Activated CD8-positive, alpha-beta memory T cell treated with anti-CD3 and anti-CD28 coated beads, Interleukin-2, amount 50 U/mL, for 24 hours (primary cell): ENCODE data around the gene SLC7A1.

ENCODE experiments used
- DNase-seq: peaks from one replicate; pipeline ENCODE4 v3.0.0-alpha.2; 2020; ENCODE audit errors: extremely low read depth

Gene SLC7A1

DNA sequence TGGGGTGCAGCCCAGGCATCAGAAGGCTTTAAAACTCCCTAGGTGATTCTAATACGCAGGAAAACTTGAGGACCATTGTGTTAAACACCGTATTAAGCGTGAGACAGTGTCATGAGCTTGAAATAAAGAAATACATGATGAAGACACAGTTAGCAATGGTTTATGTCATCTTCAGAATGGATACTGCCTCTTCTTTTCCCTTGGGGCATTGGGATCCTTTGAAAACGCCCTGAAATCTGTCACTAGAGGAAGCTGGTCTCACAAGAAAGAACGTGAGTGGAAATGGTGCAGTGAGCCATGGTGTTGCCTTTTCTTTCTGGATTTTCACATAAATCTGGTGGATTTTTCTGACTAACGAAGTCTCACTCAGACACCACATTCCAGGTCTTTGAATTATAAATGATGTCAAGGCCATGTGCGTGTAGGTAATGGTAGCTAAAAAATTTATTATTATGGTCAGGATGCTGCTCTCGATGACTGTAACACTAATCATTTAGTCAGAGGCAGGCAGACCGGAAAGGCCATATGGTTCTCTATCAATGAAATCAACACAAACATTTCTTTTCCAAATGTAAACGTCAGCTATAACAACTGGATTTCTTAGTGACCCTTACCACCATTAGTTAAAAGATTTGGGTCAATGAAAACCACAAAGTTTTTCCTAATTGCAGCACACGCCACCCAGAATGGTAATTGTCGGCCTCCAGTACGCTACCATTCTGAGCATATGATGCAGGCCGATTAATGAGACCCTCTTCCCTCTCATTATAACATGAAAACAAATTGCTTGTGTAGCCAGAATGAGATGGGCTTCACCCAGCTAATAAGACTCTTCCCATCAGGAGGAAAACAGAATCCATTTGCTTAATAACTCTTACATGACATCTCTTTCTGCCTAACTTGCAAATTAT is 105.6 kb downstream of the SLC7A1 start:
- DNase-seq = no peak

GRCh38 chr13:29487466-29488454 is 107.7 kb downstream of the SLC7A1 start:
- no peak for DNase-seq

GRCh38 chr13:29486551-29486950 is 108.9 kb downstream of the SLC7A1 start:
- DNase-seq = no peak

DNA sequence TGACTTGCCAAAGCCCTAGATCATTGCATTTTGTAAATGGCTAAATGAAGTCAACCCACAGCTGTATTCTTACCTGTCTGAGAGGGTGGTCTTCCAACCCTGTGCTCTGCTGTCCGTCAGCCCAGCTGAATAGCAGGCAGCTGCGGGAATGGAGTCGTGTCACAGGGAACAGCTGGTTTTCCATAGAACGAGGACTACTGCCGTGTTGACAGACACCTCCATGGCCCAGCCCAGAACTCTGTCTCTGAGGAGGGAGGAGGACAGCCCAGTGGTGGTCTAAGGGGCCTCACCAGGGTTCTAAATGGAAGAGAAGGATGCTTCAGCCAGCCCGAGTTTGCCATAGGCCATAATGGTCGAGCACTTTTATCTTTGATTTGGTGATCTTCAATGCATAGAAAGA is 110.7 kb downstream of the SLC7A1 start:
- no peak for DNase-seq

GRCh38 chr13:29484236-29484635 is 111.3 kb downstream of the SLC7A1 start:
- DNase-seq = no peak

GRCh38 chr13:29483623-29484022 is 111.9 kb downstream of the SLC7A1 start:
- no peak for DNase-seq

GRCh38 chr13:29483211-29483610 is 112.3 kb downstream of the SLC7A1 start:
- no peak for DNase-seq

GRCh38 chr13:29482504-29482903 is 113.0 kb downstream of the SLC7A1 start:
- DNase-seq = no peak

DNA sequence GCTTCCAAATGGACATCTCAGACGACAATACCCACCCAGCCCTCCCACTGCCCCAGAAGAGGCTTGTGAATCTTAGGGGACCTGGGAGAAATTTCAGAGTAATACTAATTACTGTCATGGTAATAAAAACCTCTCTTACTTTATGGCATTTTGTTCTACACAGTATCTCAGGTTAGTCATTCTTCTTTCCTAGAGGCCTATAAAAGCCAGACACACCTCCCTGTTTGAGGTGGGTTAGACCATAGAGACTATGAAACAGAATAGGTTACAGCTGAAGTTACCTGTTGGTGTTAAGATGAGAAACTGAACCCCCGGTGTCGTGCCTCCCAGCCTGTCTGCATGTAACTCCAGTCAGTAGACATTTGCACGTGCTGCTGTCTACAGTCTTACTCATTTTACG is 113.9 kb downstream of the SLC7A1 start:
- no peak for DNase-seq

DNA sequence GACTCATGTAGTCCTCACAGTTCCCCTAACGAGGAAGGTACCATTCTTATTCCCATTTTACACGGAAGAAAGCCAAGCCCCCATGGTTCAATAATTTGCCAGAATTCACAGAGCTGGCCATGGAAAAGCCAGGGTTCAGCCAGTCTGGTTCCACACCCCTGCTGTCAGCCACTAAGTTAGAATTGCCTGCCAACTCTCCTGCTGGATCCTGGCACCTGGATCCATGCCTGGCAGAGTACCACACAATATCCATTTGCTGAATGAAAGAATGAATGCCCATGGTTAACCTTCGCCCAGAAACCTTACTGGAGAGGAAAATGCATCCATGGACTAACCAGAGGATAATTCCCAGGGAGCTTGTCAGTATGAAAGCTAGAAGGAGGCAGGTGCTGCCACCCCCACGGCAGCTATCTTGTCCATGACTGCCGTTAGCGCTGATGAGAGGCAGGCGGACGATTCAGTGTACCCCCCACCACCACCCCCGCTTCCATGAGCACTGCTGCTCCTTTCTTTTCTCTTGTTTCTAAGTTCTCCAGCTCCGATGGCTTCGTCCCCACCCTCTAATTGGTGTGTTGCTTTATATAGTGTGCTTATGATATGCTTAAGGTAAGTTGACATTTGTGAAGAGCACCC is 114.5 kb downstream of the SLC7A1 start:
- no peak for DNase-seq

DNA sequence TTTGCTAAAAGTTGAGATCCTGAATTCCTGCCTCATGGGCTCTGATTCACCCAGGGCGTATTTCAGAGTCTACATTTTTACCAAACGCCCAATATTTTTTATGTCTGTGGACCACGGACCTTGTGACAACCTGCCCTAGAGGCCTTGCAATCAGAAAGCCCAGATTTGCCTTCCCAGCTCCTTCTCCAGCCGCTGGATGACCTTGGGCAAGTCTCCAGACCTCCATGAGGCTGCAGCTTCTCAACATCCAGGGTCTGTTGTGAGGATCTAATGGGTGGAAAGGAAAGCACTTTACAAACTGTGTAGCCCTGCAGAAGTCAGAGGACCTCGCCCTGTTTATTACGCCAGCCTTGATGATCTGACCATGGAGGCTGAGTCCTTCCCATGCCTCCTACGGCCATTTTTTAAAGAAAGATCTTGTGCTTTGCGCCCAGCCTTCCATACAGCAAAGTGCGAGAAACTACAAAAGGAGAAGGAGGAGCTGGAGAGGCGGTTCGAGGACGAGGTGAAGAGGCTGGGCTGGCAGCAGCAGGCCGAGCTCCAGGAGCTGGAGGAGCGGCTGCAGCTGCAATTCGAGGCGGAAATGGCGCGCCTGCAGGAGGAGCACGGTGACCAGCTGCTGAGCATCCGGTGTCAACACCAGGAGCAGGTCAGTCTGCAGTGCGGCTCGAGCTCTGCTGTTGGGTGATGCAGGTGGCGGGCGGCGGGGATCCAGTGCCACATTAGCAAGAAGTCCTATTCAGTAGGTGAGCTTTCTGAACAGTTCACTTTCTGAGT is 115.6 kb downstream of the SLC7A1 start:
- no peak for DNase-seq

DNA sequence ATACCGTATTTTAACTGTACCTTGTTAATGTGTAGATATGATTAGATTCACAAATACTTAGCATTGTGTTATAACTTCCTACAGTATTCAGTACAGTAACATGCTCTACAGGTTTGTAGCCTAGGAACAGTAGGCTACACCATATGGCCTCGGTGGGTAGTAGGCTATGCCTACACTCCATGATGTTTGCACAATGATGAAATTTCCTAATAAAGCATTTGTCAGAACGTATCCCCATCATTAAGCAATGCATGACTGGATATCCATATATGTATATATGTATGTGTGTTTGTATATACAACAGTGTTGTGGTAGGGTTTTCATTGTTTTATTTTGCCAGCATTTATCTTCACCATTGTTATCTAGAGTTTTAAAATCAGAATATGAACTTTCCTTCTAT is 119.4 kb downstream of the SLC7A1 start:
- no peak for DNase-seq

DNA sequence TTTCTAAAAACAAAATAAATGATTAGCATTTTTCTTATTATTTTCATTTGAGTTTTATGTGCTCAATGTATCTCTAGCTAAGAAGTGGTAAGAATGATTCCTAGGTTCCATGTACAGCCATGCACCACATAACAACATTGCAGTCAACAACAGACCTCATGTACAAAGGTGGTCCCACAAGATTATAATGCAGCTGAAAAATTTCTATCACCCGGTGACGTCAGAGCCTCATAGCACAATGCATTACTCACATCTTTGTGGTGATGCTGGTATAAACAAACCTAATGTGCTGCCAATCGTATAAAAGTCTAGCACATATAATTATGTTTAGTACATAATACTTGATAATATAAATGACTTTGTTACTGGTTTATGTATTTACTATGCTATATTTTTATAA is 120.5 kb downstream of the SLC7A1 start:
- DNase-seq = no peak

GRCh38 chr13:29473166-29473565 is 122.3 kb downstream of the SLC7A1 start:
- DNase-seq = no peak

GRCh38 chr13:29472332-29472961 is 123.0 kb downstream of the SLC7A1 start:
- DNase-seq = no peak

DNA sequence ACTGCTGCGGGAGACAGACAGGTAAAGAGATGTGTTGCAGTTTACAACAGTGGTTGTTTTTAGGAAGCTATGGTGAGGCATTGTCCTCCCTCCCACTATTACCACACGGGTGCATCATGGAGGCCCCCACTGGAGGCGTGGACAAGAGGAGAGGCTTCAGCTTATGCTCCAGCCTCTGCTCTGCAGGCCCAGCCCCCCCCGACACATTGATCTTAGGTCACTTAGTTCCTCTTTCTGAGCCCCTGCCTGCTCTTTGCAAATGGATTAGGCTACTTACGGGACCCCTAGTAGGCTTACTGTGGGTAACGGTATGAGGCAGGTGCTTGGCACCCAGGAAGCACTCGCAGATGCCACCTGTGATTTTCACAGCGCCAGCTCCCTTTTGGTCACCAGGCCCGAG is 123.9 kb downstream of the SLC7A1 start:
- DNase-seq = no peak

GRCh38 chr13:29465741-29466293 is 129.7 kb downstream of the SLC7A1 start:
- no peak for DNase-seq

DNA sequence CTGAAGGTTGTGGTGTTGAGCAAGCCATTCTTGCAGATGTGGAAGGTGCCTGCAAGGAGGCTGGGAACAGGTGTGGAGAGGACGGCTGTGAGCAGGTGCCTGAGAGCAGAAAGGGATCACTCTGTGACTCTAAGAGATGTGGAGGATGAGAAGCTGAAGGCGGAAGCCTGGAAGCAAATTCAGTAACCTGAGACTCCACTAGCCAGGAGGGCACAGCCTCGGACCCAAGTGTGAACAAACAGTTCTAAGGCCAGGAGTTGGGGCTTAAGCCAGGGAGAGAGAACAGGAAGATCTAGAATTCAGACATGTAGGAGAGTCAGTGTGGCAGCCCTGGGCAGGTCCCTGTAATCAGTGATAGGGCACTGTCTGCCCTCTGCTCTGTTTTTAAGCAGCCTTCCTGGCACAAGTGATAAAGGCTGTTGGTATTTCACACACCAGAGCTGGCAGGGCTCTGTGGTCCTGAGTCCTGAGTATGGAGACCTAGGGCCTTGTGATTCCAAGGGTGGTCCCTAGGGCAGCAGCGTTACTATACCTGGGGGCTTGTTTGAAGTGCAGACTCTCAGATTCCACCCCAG is 131.3 kb downstream of the SLC7A1 start:
- DNase-seq = no peak

GRCh38 chr13:29459813-29460355 is 135.6 kb downstream of the SLC7A1 start:
- no peak for DNase-seq
